H1 (cell line): ENCODE data around the gene DAGLA. TPM values are rescaled to one million over a fixed set of nuclear protein-coding genes. Genes with fewer than 3 reads are reported as not detected.

ENCODE experiments used
- CTCF ChIA-PET: fragments of 300-600 bp; sonication (Branson Sonifier 250); formaldehyde crosslinking; loops from one replicate; lab custom pipeline; 2021; ENCODE audit not compliant: partially characterized antibody; lab: Charles Lee
- POLR2A ChIA-PET: fragments of 300-600 bp; sonication (Branson Sonifier 250); formaldehyde crosslinking; loops from one replicate; lab custom pipeline; 2021; ENCODE audit warnings: inconsistent platforms; ENCODE audit not compliant: partially characterized antibody; lab: Charles Lee
- DNase-seq, 2 experiments: peaks; one replicate each; pipeline versions ENCODE4 v3.0.0 to v3.0.0-alpha.2; 2010 to 2022; ENCODE audit warnings: low spot score in 2 of 2, low read depth in 1 of 2, mixed read lengths in 1 of 2
- FAIRE-seq: peaks from 2 replicates; lab custom pipeline; 2011; peaks lifted over from hg19 to GRCh38; lab: Jason Lieb, UNC
- H2AFZ ChIP-seq: 2 replicates; pipeline ENCODE4 v1.8.1; 2012; ENCODE audit warnings: low read length, inconsistent platforms
- H2AK5ac ChIP-seq: 2 replicates; pipeline ENCODE4 v1.6.1; 2013; ENCODE audit warnings: low read depth, low read length
- H2BK120ac ChIP-seq: replicated peaks from 2 replicates; pipeline ENCODE3; 2013; ENCODE audit warnings: low read depth, low read length, inconsistent platforms
- H2BK12ac ChIP-seq: 2 replicates; pipeline ENCODE4 v1.6.1; 2013; ENCODE audit warnings: low read depth, low read length
- H2BK15ac ChIP-seq: 2 replicates; pipeline ENCODE4 v1.6.1; 2013; ENCODE audit warnings: low read length
- H2BK20ac ChIP-seq: 2 replicates; pipeline ENCODE4 v1.6.1; 2013; ENCODE audit warnings: low read length
- H2BK5ac ChIP-seq: 2 replicates; pipeline ENCODE4 v1.6.1; 2013; ENCODE audit warnings: low read depth, low read length
- H3K14ac ChIP-seq: 2 replicates; pipeline ENCODE4 v1.6.1; 2013; ENCODE audit warnings: inconsistent platforms; ENCODE audit not compliant: insufficient read length
- H3K18ac ChIP-seq: 2 replicates; pipeline ENCODE4 v1.6.1; 2013; ENCODE audit warnings: low read length; ENCODE audit errors: extremely low read depth
- H3K23ac ChIP-seq: 2 replicates; pipeline ENCODE4 v1.6.1; 2013; ENCODE audit warnings: inconsistent platforms; ENCODE audit not compliant: insufficient read length
- H3K23me2 ChIP-seq: 2 replicates; pipeline ENCODE4 v1.6.1; 2013; ENCODE audit warnings: low read depth, low read length
- H3K27ac ChIP-seq: 2 replicates; pipeline ENCODE4 v1.6.1; 2011; ENCODE audit warnings: low read depth, low read length, inconsistent platforms
- H3K27me3 ChIP-seq, 4 experiments: replicated peaks in 1 of 4; 1 replicate in 1 of 4; 2 replicates in 3 of 4; pipeline versions ENCODE4 v1.6.1 to v1.8.1; 2011 to 2013; ENCODE audit warnings: low read length in 3 of 4, mild to moderate bottlenecking in 3 of 4, inconsistent platforms in 2 of 4, mixed read lengths in 2 of 4, moderate library complexity in 1 of 4; ENCODE audit not compliant: control insufficient read depth in 3 of 4, insufficient read depth in 3 of 4; ENCODE audit errors: extremely low read depth in 1 of 4
- H3K36me3 ChIP-seq, 4 experiments: 2 replicates each; pipeline versions ENCODE4 v1.6.1 to v1.8.1; 2011 to 2013; ENCODE audit warnings: mild to moderate bottlenecking in 4 of 4, low read length in 3 of 4, moderate library complexity in 2 of 4, control low read depth in 1 of 4, inconsistent platforms in 1 of 4; ENCODE audit not compliant: insufficient read depth in 4 of 4, control insufficient read depth in 2 of 4
- H3K4ac ChIP-seq: replicated peaks from 2 replicates; pipeline ENCODE3; 2013; ENCODE audit warnings: low read length, low read depth, mixed read lengths, inconsistent platforms; ENCODE audit not compliant: insufficient read length
- H3K4me1 ChIP-seq, 4 experiments: replicated peaks in 1 of 4; 1 replicate in 1 of 4; 2 replicates in 3 of 4; pipeline versions ENCODE4 v1.6.1 to v1.8.1; 2011 to 2013; ENCODE audit warnings: low read length in 3 of 4, inconsistent platforms in 2 of 4, mixed read lengths in 1 of 4; ENCODE audit not compliant: insufficient read depth in 4 of 4, control insufficient read depth in 3 of 4
- H3K4me2 ChIP-seq, 2 experiments: 2 replicates each; pipeline versions ENCODE4 v1.6.1 to v1.8.1; 2011 to 2013; ENCODE audit warnings: low read depth in 2 of 2, low read length in 2 of 2, control low read depth in 1 of 2, inconsistent platforms in 1 of 2, mild to moderate bottlenecking in 1 of 2; ENCODE audit not compliant: insufficient read depth in 1 of 2
- H3K4me3 ChIP-seq, 4 experiments: fragments of 200-600, 300-600 bp in 1 of 4; sonication (generic), shearing (Covaris generic), sonication (Bioruptor Twin) in 1 of 4; 2 replicates each; pipeline versions ENCODE4 v1.5.1 to v1.8.1; 2011 to 2016; ENCODE audit warnings: low read length in 4 of 4, low read depth in 3 of 4, control low read depth in 2 of 4, inconsistent platforms in 2 of 4, mild to moderate bottlenecking in 2 of 4, mixed read lengths in 1 of 4, moderate library complexity in 1 of 4; ENCODE audit not compliant: insufficient read depth in 2 of 4; ENCODE audit errors: extremely low read depth in 1 of 4
- H3K56ac ChIP-seq: replicated peaks from 2 replicates; pipeline ENCODE3; 2013; ENCODE audit warnings: low read depth, mild to moderate bottlenecking, mixed read lengths, low read length, inconsistent platforms; ENCODE audit not compliant: insufficient read length
- H3K79me1 ChIP-seq: 2 replicates; pipeline ENCODE4 v1.6.1; 2013; ENCODE audit warnings: low read depth, low read length, control low read depth
- H3K79me2 ChIP-seq, 2 experiments: 2 replicates each; pipeline versions ENCODE4 v1.6.1 to v1.8.1; 2012 to 2013; ENCODE audit warnings: low read length in 2 of 2, mild to moderate bottlenecking in 2 of 2, inconsistent platforms in 1 of 2; ENCODE audit not compliant: insufficient read depth in 2 of 2, control insufficient read depth in 1 of 2
- H3K9ac ChIP-seq, 4 experiments: replicated peaks in 1 of 4; 1 replicate in 1 of 4; 2 replicates in 3 of 4; pipeline versions ENCODE4 v1.6.1 to v1.8.1; 2011 to 2013; ENCODE audit warnings: low read depth in 3 of 4, low read length in 3 of 4, control low read depth in 2 of 4, mild to moderate bottlenecking in 2 of 4, moderate library complexity in 2 of 4, inconsistent platforms in 1 of 4; ENCODE audit errors: extremely low read depth in 1 of 4
- H3K9me3 ChIP-seq, 2 experiments: 2 replicates each; pipeline versions ENCODE4 v1.6.1 to v1.8.1; 2012 to 2013; ENCODE audit warnings: mild to moderate bottlenecking in 2 of 2, moderate library complexity in 2 of 2, control low read depth in 1 of 2, inconsistent platforms in 1 of 2, low read depth in 1 of 2, low read length in 1 of 2, mixed read lengths in 1 of 2; ENCODE audit not compliant: insufficient read depth in 2 of 2
- H4K20me1 ChIP-seq, 2 experiments: replicated peaks in 1 of 2; 2 replicates each; pipeline versions ENCODE3 to v1.8.1; 2011 to 2013; ENCODE audit warnings: inconsistent platforms in 2 of 2, low read length in 2 of 2, mild to moderate bottlenecking in 1 of 2; ENCODE audit not compliant: insufficient read depth in 2 of 2, control insufficient read depth in 1 of 2
- H4K5ac ChIP-seq: 2 replicates; pipeline ENCODE4 v1.6.1; 2013; ENCODE audit warnings: low read length, low read depth, mixed read lengths, inconsistent platforms; ENCODE audit not compliant: insufficient read length
- H4K8ac ChIP-seq: 2 replicates; pipeline ENCODE4 v1.8.0; 2013; ENCODE audit warnings: mild to moderate bottlenecking, moderate library complexity, low read length, inconsistent platforms; ENCODE audit not compliant: insufficient read depth; ENCODE audit errors: extremely low read depth
- H4K91ac ChIP-seq: replicated peaks from 2 replicates; pipeline ENCODE3; 2013; ENCODE audit warnings: low read length, mixed read lengths, inconsistent platforms; ENCODE audit not compliant: insufficient read length
- BACH1 ChIP-seq: IDR thresholded peaks from 2 replicates; pipeline ENCODE4 v1.6.1; 2012; ENCODE audit warnings: low read length, improper control_type of control experiment
- CBX5 ChIP-seq: fragments of 300-800, 300-1000 bp; sonication (generic); IDR thresholded peaks from 2 replicates; pipeline ENCODE4 v1.7.1; 2016; ENCODE audit warnings: antibody characterized with exemption, low read length, low read depth
- CHD1 ChIP-seq: IDR thresholded peaks from 2 replicates; pipeline ENCODE4 v1.6.1; 2012; ENCODE audit warnings: low read depth, low read length, improper control_type of control experiment
- CREB1 ChIP-seq: IDR thresholded peaks from 2 replicates; pipeline ENCODE4 v1.6.1; 2012; ENCODE audit warnings: inconsistent platforms
- HDAC6 ChIP-seq: IDR thresholded peaks from one replicate; pipeline ENCODE4 v1.7.1; 2012; ENCODE audit warnings: low read depth, mild to moderate bottlenecking, inconsistent platforms, low read length, moderate library complexity
- JUND ChIP-seq: IDR thresholded peaks from 2 replicates; pipeline ENCODE4 v1.6.1; 2011; ENCODE audit warnings: mild to moderate bottlenecking, improper control_type of control experiment, low read length
- KDM1A ChIP-seq: fragments of 200-600, 300-600 bp; sonication (generic); IDR thresholded peaks from 2 replicates; pipeline ENCODE4 v1.7.1; 2016; ENCODE audit warnings: mild to moderate bottlenecking, low read length, borderline replicate concordance
- NRF1 ChIP-seq: IDR thresholded peaks from 2 replicates; pipeline ENCODE4 v1.6.1; 2011; ENCODE audit warnings: mild to moderate bottlenecking, low read depth, low read length, improper control_type of control experiment
- SP1 ChIP-seq: IDR thresholded peaks from 2 replicates; pipeline ENCODE4 v1.6.1; 2011; ENCODE audit warnings: low read depth, low read length
- TAF1 ChIP-seq: IDR thresholded peaks from 2 replicates; pipeline ENCODE4 v1.6.1; 2011; ENCODE audit warnings: mild to moderate bottlenecking, low read depth, low read length
- TAF7 ChIP-seq: optimal IDR thresholded peaks from 2 replicates; pipeline ENCODE3; 2011; ENCODE audit warnings: low read depth, mild to moderate bottlenecking, inconsistent platforms, low read length, moderate library complexity, borderline replicate concordance
- TEAD4 ChIP-seq: IDR thresholded peaks from 2 replicates; pipeline ENCODE4 v1.6.1; 2012; ENCODE audit warnings: low read depth, low read length, inconsistent platforms, mixed read lengths
- WGBS, 2 experiments: shearing (Covaris generic) in 1 of 2; methylation state at CpG; one replicate each; pipeline versions ENCODE4 v1.1.6 to v1.1.7; 2013 to 2015; ENCODE audit warnings: low lambda C conversion rate in 2 of 2, mixed read lengths in 2 of 2, inconsistent platforms in 1 of 2, low coverage in 1 of 2, missing lambda C conversion rate in 1 of 2; ENCODE audit not compliant: insufficient replicate concordance in 2 of 2, insufficient coverage in 1 of 2, insufficient read length in 1 of 2; ENCODE audit errors: extremely low coverage in 1 of 2, missing lambda C conversion rate in 1 of 2; 5-methylcytosine and 5-hydroxymethylcytosine counted together
- polyA plus RNA-seq, 7 experiments: library from polyadenylated mRNA; depleted of rRNA in 3 of 7; stranded (reverse) in 5 of 7; unstranded in 2 of 7; fragments of >200 nt in 5 of 7; fragments of 200-250 nt in 2 of 7; gene quantifications; 1 replicate in 5 of 7; 2 replicates in 1 of 7; 4 replicates in 1 of 7; pipeline versions ENCODE4 v1.2.1 to v1.2.3, GENCODE V29; 2011 to 2013; ENCODE audit warnings: missing spikeins in 2 of 7, mixed read lengths in 2 of 7
- total RNA-seq: library from RNA; stranded (reverse); fragmentation: NEBNext Ultra II Directional; extraction: Animal tissue kit (Norgen Biotek cat#: 25700); gene quantifications from 2 replicates; pipeline ENCODE4 v1.2.1, GENCODE V29; 2021

The DAGLA gene
- total and polyA plus RNA-seq, 2 of the 8 experiments (the other 6 are each of a cell fraction or from before 2014, with no cell fraction given): 3.6 to 6.6 TPM

DNA sequence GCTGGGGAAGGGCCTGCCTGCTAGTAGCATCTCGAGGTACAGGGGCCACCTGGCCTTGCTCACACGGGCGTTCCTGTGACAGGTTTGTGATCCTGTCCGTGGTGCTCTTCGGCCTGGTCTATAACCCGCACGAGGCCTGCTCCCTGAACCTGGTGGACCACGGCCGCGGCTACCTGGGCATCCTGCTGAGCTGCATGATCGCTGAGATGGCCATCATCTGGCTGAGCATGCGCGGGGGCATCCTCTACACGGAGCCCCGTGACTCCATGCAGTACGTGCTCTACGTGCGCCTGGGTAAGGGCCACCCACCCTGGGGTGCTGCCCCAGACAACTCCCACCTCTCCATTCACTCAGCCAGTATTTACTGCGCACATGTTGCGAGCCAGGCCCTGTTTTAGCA lies 40.4 kb downstream of the DAGLA start:
- H3K4me2 ChIP-seq: no peak overlapping the region
- no peaks in the 10 kb centered on the region; a peak in 1 of 8 replicates for H3K36me3 ChIP-seq
- H3K23ac ChIP-seq: no peak overlapping the region
- no peak overlapping the region for H2BK120ac ChIP-seq
- H3K79me2 ChIP-seq: no peaks in the 10 kb centered on the region; a peak in 1 of 4 replicates
- no peak overlapping the region for H4K5ac ChIP-seq
- H3K79me1 ChIP-seq: no peaks in the 10 kb centered on the region; the same call in 1 of the 2 replicates
- H3K18ac ChIP-seq: no peak overlapping the region
- no peak overlapping the region; the same call in 1 of the 2 replicates for H4K8ac ChIP-seq
- no peak overlapping the region for H3K4ac ChIP-seq
- no peak overlapping the region for H2AFZ ChIP-seq
- no peak overlapping the region for H2BK5ac ChIP-seq
- H2AK5ac ChIP-seq: no peak overlapping the region
- TF ChIP-seq CHD1 (no peak), NRF1 (no peak), CREB1 (no peak), JUND (no peak), TAF1 (no peak), CBX5 (no peak), TEAD4 (no peak), BACH1 (no peak), TAF7 (no peak), KDM1A (no peak), HDAC6 (no peak), SP1 (no peak)
- H2BK20ac ChIP-seq: no peak overlapping the region
- no peak overlapping the region for H3K4me3 ChIP-seq
- no peak overlapping the region for H4K91ac ChIP-seq
- no peak for FAIRE-seq
- H2BK15ac ChIP-seq: no peak overlapping the region
- ChIA-PET CTCF (interaction anchor here (1.3 to 8.3 kb wide), 7 partner anchors 16 to 153 kb away, joined by 3 to 127 read pairs (median 5); no protein-coding TSS in a partner anchor), POLR2A (no interaction called here)
- DNase-seq: no peak
- no peaks in the 10 kb centered on the region for H3K27me3 ChIP-seq
- no peak overlapping the region for H3K14ac ChIP-seq
- peak overlapping the region; percentile 39; the same call in 1 of the 2 replicates for H2BK12ac ChIP-seq
- H3K23me2 ChIP-seq: peaks cover 2% of the 10 kb centered on the region
- peaks cover 0 to 34% (median 22%) of the 10 kb centered on the region in 4 experiments; a peak in 6 of 7 replicates for H3K4me1 ChIP-seq
- H3K9ac ChIP-seq: no peak overlapping the region
- 98% methylated on average over 20 of the region's 20 CpGs; no CpG with 5 or more reads in 1 of the 2 experiments for WGBS, 2 experiments
- peaks cover 0 to 6% of the 10 kb centered on the region in 2 experiments for H4K20me1 ChIP-seq
- no peak overlapping the region for H3K27ac ChIP-seq
- no peak overlapping the region for H3K56ac ChIP-seq
- H3K9me3 ChIP-seq: no peaks in the 10 kb centered on the region
